SKM-1 treated with dmso at 0.1 percent for 144 hours (cell line): Measurements from ENCODE around the gene OSBPL1A.
"Not testable (repeated sequence)": the region's sequence is repeated elsewhere in the genome, so short reads cannot be mapped to it uniquely, and the experiment has no call there.

Experiments used
- DNase-seq: peaks from one replicate; lab custom pipeline; 2025; ENCODE audit not compliant: unreplicated experiment; lab: John Stamatoyannopoulos, UW

Gene OSBPL1A

GRCh38 chr18:24398540-24398939, 916 bp upstream of the OSBPL1A start:
- no peak for DNase-seq

- DNase-seq = peak; percentile 54
These were observed 412 bp downstream of the OSBPL1A start for GRCh38 chr18:24397131-24397693.

GRCh38 chr18:24396082-24396633, 1.5 kb downstream of the OSBPL1A start:
- no peak for DNase-seq

GRCh38 chr18:24395049-24395795, 2.4 kb downstream of the OSBPL1A start:
- no peak for DNase-seq

GRCh38 chr18:24388957-24389356, 8.7 kb downstream of the OSBPL1A start:
- DNase-seq = no peak

- peak; percentile 41 for DNase-seq
These were observed 10.9 kb downstream of the OSBPL1A start for GRCh38 chr18:24386681-24387080.

GRCh38 chr18:24381126-24381525, 16.5 kb downstream of the OSBPL1A start:
- DNase-seq = no peak

- no peak for DNase-seq
These were observed 17.4 kb downstream of the OSBPL1A start for GRCh38 chr18:24380163-24380747.

- DNase-seq = no peak
These were observed 19.0 kb downstream of the OSBPL1A start for GRCh38 chr18:24378598-24378997.

GRCh38 chr18:24376531-24376930, 21.1 kb downstream of the OSBPL1A start:
- DNase-seq = not testable (repeated sequence)

GRCh38 chr18:24373328-24373727, 24.3 kb downstream of the OSBPL1A start:
- no peak for DNase-seq

- no peak for DNase-seq
These were observed 25.2 kb downstream of the OSBPL1A start for GRCh38 chr18:24372279-24372872.

GRCh38 chr18:24370120-24370519, 27.5 kb downstream of the OSBPL1A start:
- DNase-seq = no peak

GRCh38 chr18:24369426-24369825, 28.2 kb downstream of the OSBPL1A start:
- no peak for DNase-seq

GRCh38 chr18:24368749-24369148, 28.9 kb downstream of the OSBPL1A start:
- no peak for DNase-seq

- DNase-seq = no peak
These were observed 31.3 kb downstream of the OSBPL1A start for GRCh38 chr18:24366328-24366727.

GRCh38 chr18:24364177-24364576, 33.4 kb downstream of the OSBPL1A start:
- no peak for DNase-seq

GRCh38 chr18:24362757-24363156, 34.9 kb downstream of the OSBPL1A start:
- DNase-seq = no peak

GRCh38 chr18:24359787-24360530, 37.7 kb downstream of the OSBPL1A start:
- DNase-seq = peak; percentile 60

- DNase-seq = no peak
These were observed 43.3 kb downstream of the OSBPL1A start for GRCh38 chr18:24354278-24354677.

GRCh38 chr18:24346254-24346653, 51.4 kb downstream of the OSBPL1A start:
- DNase-seq = no peak
